ENCODE data around the gene UGT1A1.

Gene UGT1A1

DNA sequence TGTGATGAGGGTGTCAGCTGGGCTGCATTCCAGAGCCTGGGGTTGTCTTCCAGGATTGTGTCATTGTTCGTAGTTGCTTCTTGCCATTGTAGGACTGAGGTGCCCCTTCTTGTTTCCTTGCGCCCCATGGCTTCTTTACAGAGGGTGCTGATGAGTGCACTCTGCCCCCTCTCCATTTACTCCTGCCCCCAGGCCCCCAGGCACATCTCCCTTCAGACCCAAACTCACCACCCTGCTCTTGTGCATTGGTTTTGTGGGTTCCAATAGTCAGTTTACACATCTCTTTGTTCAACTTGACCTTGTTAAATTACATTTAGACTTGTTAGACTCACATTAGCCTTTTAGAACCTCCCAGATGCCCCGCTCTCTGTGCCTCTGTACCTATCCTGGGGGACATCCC is 61.1 kb downstream of the UGT1A1 start:
- TF ChIP-seq, protein P1, sequence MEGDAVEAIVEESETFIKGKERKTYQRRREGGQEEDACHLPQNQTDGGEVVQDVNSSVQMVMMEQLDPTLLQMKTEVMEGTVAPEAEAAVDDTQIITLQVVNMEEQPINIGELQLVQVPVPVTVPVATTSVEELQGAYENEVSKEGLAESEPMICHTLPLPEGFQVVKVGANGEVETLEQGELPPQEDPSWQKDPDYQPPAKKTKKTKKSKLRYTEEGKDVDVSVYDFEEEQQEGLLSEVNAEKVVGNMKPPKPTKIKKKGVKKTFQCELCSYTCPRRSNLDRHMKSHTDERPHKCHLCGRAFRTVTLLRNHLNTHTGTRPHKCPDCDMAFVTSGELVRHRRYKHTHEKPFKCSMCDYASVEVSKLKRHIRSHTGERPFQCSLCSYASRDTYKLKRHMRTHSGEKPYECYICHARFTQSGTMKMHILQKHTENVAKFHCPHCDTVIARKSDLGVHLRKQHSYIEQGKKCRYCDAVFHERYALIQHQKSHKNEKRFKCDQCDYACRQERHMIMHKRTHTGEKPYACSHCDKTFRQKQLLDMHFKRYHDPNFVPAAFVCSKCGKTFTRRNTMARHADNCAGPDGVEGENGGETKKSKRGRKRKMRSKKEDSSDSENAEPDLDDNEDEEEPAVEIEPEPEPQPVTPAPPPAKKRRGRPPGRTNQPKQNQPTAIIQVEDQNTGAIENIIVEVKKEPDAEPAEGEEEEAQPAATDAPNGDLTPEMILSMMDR (conservative IDR thresholded peaks at IDR 0.05; ENCODE audit: low read depth, low read length) = no peak
- no peak overlapping the region for H3K4me3 ChIP-seq (ENCODE audit: low read depth, low read length)
- no peak for DNase-seq (ENCODE audit: low read depth)

DNA sequence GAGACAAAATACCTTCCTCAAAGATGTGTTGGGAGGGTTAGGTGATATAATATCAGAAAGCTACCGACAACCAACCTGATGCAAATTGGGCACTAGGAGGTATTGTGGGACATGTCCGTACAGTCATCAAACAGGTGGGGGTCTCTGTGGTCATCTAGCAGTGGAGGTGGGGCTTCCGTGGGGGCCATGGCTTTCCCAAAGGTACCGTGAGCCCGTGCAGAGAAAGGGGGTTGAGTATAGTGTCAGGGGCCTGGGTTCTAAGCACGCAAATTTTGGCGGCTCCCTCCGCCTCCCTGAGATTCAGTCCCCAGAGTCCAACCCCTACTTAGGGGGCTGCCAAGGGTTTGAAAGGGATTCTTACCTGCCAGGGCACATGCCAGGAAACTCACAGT is 61.6 kb downstream of the UGT1A1 start:
- no peak overlapping the region for H3K4me3 ChIP-seq (ENCODE audit: low read depth, low read length)
- no peak for DNase-seq (ENCODE audit: low read depth)
- TF ChIP-seq, protein P1 (conservative IDR thresholded peaks at IDR 0.05; ENCODE audit: low read depth, low read length) = no peak

DNA sequence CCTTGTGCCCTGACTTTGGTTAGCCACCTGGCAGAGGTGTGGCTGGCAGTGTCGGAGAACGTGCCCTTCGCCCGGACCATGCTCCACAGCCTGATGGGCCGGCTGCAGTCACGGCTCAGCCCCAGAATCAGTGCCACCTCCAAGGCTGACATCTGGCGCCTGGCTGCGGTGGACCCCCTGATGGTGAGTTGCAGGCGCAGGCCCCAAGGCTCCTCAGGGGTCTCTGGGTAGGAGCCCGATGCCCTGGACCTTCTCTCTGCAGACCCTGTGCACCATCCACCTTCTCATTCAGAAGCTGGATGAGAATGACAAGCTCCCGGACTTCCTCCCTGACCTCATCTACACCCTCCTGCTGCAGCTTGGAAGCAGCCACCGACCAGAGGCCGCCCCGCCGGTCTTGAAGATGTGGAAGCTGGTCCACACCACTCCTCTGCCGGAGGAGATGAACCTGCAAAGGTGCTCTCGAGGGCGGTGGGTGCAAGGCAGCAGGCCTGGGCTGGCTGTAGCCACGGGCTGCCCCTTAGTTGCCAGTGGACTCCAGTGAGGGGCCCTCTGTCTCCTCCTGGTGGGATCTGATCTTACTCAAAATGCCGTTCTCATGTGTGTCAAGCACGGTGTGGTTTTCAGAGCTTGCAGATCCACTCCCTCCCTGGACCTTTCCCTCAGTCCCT is 62.2 kb downstream of the UGT1A1 start:
- TF ChIP-seq, protein P1 (conservative IDR thresholded peaks at IDR 0.05; ENCODE audit: low read depth, low read length) = no peak
- DNase-seq (ENCODE audit: low read depth) = no peak
- H3K4me3 ChIP-seq (ENCODE audit: low read depth, low read length) = no peak overlapping the region
